NCI-H1694 (cell line): Measurements from ENCODE around the gene SPATA12.

Experiments
- DNase-seq: peaks from one replicate; lab custom pipeline; 2025; lab: John Stamatoyannopoulos, UW

The SPATA12 gene

DNA sequence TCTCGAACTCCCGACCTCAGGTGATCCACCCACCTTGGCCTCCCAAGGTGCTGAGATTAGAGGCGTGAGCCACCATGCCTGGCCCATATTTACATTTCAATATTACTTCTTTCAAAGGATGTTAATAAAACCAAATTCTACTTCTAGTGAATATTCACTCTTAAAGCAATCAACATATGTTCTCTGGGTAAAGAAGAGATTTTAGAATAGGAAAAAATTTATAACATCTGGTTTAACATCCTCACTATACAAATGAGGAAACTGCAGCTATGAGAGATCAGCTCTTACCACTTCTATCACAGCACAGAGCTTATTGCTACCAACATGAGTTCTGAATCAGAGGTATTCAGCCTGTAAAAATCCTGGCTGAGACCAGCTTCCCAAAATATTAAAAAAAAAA lies 56.0 kb downstream of the SPATA12 start:
- no peak for DNase-seq

DNA sequence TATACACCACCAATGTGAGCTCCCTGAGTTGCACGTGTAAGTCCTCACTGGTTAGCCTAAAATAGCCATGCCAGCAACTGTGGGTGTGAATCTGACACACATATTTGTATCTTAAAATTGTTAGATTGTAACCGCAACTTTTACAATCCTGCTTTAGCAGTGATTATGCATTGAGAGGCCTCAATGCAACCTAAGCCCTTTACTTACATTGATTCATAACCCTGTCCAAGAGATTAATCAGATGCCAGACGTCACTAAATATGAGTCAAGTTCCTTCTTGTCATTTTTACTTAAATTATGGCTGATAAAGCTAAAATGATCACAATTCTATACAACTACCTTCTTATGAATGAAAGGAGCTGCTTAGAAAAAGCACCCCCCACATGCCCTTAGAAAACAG lies 57.8 kb downstream of the SPATA12 start:
- DNase-seq: no peak

DNA sequence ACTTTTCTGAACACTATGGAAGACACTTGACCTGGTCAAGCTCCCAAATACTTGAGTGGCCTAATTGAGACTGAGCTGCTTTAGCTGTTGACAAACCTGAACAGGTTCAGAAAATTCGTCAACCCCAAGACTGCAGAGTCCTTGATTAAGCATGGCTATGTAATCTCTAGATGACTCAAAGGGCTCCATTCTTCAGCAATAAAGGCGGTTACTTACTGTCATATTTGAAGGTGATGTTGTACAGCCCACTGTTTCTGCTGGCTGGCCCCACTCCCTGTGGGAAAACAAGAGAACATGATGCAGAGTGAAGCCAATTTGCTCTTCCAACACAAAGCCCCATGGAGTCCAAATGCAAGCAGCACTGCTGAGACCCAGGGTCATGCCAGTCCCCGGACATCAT lies 59.6 kb downstream of the SPATA12 start:
- DNase-seq: no peak

DNA sequence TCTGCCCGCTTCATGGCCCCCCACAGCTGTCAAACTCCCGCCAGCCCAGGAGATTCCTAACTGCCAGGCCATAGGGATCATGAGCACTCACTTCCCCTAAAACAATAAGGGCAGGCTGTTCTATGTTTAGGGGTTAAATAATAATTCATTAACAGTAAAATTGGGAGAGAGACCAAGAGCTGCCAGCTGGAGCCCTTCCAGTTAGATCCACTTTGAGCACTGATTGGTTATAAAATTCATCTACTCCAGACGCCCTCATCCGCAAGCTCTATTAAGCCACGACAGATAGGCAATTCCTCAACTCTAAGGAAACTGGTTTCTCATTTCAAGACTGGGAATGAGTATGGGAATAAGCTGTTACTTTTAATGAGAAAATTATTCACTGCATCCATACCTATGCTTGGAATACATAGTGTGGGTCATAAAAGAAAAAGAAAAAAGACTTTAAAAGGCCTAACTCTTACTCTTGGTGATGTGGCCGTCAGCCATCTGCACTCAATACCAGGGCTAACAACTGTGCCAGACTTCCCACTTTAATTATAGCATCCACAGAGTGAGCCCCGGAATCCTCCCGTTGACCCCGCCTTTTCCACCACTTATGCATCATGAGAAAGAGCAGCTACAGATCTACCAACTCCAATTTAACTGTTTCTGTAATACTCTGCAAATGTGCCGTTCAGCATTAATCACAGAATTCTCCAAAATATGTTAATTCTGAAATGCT lies 60.1 kb downstream of the SPATA12 start:
- peak; percentile 1 for DNase-seq
